ENCODE measurements around the gene SOS1.
"Not testable (repeated sequence)": the region's sequence is repeated elsewhere in the genome, so short reads cannot be mapped to it uniquely, and the experiment has no call there.

The SOS1 gene

DNA sequence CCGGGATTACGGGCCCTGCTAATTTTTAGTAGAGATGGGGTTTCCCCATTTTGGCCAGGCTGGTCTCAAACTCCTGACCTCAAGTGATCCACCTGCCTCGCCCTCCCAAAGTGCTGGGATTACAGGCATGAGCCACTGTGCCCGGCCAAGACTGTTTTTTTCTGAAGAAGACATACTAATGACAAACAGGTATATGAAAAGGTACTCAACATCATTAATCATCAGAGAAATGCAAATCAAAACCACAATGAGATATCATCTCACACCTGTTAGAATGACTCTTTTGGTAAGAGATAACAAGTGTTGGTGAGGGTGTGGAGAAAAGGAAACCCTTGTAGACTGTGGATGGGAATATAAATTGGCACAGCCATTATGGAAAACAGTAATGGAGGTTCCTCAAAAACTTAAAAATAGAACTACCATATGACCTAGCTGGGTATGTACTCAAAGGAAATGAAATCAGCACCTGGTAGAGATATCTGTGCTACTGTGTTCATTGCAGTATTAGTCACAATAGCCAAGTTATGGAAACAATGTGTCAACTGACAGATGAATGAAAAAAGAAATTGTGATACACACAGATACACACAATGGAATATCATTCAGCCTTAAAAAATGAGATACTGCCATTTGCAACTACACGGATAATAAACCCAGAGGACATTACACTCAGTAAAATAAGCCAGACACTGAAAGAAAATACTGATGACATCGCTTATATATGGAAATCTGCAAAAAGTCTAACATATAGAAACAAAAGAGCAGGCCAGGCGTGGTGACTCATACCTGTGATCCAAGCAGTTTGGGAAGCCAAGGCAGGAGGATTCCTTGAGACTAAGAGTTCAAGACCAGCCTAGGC is 20.8 kb downstream of the SOS1 start:
- DNase-seq (ENCODE audit: low read depth): no peak

DNA sequence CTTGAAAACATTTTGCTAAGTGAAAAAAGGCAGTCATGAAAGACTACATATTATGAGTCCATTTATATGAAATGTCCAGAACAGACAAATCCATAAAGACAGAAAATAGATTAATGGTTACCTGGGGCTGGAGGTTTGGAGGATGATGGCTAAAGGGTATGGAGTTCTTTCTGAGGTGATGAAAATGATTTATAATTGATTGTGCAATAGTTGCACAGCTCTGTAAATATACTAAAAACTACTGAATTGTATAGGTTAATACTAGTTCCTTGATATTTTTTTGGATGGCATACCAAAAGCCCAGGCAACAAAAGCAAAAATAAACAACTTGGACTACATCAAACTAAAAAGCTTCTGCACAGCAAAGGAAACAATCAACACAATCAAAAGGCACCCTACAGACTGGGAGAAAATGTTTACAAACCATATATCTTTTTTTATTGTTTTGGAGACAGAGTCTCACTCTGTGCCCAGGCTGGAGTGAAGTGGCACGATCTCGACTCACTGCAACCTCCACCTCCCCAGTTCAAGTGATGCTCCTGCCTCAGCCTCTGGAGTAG is 21.5 kb downstream of the SOS1 start:
- no peak for DNase-seq (ENCODE audit: low read depth)

DNA sequence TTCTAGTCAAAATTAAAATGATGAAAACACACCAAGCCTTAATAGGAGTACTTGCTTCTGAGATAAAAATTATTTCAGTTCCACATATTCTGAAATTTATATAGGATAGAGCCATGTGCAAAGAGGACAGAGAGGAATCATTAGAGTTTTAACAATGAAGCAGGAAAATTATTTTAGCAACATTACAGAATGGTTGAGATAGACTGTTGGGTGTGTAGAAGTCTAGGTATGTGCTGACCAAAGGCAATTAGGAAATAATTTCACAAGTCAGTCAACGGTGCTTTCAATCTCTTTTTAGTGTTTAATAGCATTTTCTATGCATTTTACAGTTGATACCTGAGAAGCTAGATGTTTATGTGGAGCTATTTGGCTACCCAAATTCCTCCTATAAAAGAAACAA is 25.2 kb downstream of the SOS1 start:
- no peak for DNase-seq (ENCODE audit: low read depth)

DNA sequence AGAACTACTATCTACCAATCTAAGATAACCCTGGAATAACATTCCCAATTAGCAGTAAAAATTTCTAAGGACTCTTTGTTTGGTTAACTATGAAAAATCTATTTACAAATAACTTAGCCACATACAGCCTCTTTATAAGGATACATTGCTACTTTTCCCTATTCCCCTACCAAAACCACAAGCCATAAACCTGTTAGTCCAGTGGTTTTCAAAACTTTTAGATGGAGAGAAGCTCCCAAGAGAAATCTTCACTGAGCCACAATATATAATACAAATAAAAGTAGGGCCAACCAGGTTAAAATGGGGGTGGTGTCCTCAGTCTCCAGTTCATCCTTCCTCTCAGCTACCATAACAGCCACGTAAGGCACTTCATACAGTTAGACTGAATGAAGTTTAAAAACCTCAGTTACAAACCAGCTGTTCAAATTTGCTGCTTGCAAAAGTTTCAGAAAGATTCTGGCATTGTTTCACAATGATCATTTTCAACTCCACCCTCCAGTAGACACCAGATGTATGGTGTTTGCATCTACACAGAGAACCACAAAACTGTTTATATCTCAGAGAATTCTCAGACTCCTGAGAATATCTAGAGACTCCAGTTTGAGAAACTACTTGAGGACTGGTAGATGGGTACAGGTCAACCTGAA is 26.0 kb downstream of the SOS1 start:
- DNase-seq (ENCODE audit: low read depth): no peak

DNA sequence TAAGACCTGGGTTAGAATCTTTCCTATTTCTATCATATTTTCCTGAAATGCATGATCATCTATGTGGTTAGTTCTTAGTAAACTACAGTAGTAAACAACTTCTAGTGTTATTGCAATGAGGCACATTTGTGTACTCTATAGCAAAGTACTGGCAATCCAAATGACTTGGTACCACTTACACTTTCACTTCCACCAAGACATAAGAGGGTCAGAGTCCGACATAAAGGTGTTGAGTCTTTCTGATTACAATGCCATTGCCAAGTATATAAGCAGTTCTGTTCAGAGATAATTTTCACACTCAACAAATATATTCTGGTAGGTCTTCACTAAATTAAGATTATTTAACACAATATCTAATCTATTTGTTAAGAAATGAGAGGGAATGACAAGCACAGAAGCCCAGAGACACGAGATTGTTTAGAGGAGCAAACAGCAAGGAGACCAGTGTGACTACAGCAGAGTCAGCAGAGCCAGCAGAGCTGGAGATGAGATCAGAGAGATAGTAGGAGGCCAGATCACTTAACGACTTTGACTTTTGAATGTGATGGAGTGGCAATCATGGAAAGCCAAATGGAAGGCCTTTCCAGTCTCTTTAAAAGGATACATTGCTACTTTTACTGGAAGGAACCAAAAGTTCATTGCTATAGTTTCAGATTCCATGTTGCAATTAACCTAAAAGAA is 27.5 kb downstream of the SOS1 start:
- DNase-seq (ENCODE audit: low read depth): no peak

DNA sequence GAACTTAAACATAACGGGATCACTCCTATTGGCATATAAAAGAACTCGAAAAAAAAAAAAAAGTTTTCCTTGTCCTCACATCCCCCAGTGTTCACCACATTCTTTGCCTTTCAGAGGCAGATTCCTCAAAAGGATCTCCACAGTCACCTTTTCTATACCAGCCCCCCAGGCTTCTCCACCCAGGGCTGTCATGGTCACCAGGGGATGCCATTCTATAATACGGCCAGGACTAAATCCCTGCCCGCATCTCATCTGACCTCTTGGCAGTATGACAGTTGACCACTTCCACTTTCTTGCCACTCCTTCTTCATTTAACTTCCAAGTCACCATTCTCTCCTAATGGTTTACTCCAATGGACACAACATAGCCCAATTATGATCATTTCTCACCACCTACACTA is 29.3 kb downstream of the SOS1 start:
- DNase-seq (ENCODE audit: low read depth): no peak

DNA sequence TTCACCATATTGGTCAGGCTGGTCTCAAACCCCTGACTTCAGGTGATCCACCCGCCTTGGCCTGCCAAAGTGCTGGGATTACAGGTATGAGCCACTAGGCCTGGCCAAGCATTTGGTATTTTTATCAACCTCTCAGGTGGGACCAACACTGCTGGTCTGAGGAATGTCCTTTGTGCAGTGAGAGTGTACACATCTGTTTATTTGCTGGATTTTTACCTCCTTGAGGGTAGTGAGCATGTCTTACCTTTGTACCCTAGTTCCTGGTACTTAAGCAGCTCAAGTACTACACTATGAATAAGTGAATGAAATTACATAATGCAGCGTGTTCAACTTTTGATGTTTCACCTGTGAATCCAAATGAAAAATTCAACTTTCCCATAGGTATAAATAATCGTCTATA is 29.8 kb downstream of the SOS1 start:
- no peak for DNase-seq (ENCODE audit: low read depth)

DNA sequence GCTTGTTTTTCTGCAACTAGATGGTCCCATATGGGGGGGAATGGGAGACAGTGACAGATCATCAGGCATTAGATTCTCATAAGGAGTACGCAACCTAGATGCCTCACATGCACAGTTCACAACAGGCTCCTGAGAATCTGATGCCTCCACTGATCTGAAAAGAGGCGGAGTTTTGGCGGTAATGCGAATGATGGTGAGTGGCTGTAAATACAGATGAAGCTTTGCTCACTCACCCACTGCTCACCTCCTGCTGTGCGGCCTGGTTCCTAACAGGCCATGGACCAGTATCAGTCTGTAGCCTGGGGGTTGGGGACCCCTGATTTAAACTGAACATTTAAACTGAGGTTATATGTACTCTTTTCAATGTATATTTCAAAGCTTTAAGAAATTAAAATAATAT is 40.7 kb downstream of the SOS1 start:
- DNase-seq (ENCODE audit: low read depth): no peak

DNA sequence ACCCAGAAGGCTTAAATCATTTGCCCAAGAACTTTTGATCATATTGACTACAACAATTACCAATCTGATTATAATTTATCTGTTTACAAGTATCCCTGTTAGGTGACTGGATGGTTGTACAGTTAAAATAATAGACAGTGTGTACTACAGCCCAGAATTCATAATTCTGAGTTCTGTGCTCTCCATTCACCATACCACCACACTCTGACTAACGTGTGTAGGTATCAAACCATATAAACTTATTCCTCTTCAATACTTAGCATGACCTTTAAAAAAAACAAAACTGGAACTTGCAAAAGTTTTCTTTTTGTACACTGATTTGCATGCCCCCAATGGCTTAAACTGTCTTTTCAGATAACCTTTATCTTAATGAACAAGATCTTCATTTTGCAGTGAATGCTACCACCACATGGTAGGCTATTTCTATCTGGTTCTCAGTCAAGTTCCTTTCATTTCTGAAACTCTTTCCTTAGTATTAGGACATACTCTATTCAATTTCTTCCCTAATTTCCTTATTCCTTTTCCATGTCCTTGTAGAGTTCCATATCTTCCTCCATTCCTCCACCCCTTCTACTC is 50.9 kb downstream of the SOS1 start:
- DNase-seq (ENCODE audit: low read depth): no peak

DNA sequence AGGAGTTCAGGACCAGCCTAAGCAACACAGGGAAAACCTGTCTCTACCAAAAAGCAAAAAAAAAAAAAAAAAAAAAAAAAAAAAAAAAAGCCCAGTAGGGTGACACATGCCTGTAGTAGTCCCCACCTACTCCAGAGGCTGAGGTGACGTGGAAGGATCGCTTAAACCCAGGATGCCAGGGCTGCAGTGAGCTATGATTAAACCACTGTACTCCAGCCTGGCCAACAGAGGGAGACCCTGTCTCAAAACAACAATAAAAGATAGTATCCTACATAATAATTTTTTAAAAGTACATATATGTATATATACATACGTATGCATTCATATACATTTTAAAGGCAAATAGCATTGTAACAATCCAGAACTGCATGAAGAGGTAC is 51.7 kb downstream of the SOS1 start:
- no peak for DNase-seq (ENCODE audit: low read depth)

DNA sequence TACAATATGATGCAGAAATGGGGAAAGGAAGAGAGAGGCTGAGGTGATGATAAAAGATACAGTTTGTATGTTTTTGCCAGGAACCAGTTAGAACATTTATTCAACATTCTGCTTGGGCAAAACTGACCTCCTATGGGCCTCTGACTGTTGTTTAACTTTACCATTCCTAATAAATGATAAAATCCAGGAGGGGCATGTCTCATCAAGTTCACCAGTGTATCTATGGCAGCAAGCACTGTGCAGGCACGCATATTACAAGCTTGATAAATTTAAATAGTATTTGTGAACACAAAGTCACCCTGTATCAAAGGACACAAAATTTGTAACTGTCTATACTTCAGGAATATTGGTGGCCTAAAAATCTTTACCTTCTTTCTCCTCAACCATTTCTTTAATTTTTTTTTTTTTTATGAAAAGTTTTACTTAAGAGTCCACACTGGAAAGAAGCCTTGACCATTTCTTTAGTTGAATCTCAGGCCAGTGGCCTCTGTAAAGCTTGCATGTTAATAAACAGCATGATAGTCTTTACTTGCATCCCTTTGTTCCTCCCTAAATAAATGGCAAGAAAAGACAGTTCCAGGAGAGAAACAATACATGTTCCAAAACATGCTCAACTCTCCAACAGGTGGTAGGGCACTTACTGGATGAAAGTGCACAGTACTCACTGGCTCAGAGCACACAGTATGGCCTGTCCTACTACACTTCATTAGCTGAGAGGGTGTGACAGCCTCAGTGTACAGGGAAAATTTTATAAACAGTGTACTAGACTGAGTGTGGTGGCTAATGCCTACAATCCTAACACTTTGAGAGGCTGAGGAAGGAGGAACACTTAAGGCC is 52.3 kb downstream of the SOS1 start:
- DNase-seq (ENCODE audit: low read depth): no peak

DNA sequence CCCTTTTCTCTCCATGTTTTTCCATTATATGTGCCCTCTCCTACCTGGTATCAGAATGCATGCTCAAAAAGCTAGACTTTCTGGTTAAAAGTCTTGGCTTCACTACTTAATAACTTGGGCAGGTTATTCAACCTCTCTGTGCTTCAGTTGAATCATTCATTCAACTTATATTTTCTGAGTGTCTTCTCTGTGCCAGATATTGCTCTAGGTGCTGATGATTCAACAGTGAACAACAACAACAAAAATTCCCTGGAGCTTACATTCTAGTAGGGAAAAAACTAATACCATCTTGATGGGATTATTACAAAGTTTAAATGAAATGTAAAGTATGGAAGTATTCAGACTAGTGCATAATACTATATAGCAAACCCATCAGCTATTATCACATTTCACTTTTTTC is 55.2 kb downstream of the SOS1 start:
- DNase-seq (ENCODE audit: low read depth): no peak

DNA sequence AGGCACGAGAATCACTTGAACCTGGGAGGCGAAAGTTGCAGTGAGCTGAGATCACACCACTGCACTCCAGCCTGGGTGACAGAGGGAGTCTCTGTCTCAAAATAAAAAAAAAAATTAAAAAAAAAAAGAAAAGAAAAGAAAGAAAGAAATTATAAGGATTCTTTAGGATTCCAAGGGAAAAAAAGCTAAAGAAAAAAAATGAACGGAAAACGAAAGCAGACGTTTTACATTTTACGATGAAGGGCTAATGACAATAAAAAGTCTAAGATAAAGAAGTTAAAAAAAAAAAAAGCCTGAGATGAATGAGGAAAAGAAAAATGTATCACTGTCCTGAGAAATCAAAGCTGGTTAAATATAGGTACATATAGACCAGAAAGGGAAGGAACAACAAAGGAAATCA is 58.5 kb downstream of the SOS1 start:
- no peak for DNase-seq (ENCODE audit: low read depth)

DNA sequence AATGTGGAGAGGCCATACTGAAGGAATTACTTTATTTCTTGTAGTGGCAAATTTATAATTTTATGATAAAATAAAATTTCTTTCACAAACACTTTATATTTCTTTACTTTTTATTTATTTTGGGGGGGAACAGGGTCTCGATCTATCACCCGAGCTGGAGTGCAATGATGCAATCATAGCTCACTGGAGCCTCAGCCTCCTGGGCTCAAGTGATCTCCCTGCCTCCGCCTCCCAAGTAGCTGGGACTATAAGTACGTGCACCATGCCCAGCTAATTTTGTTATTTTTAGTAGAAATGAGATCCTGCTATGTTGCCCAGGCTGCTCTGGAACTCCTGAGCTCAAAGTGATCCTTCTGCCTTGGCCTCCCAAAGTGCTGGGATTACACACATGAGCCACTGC is 59.6 kb downstream of the SOS1 start:
- no peak for DNase-seq (ENCODE audit: low read depth)

DNA sequence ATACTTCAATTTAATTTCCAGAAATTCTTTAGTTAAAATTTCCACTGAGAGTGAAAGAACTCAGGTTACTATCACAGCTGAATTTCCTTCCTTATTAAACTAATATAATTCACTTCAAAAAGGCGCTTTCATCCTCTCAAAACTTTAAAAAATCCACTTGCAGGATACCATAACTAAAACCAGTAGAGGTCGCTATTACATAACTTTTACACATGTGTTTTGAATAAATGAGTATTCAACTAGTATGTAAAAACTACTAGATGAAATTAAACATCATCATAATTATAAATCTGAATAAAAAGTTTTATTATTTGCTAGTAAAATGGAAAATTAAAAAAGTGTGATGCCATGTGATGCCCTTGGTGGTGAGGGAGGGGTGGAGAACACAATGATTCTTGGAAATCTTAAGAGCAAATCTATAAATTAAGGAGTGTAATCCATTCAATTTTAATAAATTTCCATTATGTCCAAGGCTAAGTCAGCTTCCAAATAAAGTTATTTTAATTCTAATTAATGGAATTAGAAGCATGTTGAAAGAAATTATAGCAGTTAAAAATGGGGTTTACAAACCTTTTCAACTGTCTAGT is 61.4 kb downstream of the SOS1 start:
- DNase-seq (ENCODE audit: low read depth): no peak

DNA sequence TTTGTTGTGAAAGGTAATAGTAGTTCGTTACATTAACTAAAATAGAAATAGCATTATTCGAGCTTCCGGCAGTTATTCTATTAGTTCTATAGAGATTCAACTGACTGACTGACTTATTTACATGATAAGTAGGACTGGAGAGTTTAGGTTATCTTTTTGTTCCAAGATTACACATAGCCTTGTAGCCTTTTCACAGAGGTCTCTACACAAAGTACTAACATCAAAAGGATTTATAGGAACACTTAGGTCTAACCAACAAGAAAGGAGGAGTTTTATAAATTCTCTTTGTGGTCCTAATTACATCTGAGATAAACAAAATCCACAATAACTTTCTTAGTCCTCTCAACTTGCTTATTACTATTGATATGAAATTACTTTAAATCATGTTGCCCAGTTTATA is 62.8 kb downstream of the SOS1 start:
- no peak for DNase-seq (ENCODE audit: low read depth)

DNA sequence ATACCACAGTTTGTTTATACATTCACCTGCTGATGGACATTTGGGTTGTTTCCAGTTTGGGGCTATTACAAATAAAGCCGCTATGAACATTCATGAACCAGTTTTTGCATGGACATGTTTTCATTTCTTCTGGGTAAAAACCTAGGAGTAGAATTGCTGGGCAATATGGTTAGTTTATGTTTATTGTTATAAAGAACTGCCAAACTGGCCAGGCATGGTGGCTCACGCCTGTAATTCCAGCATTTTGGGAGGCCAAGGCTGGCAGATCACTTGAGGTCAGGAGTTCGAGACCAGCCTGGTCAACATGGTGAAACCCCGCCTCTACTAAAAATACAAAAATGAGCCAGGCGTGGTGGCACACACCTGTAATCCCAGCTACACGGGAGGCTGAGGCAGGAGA is 68.2 kb downstream of the SOS1 start:
- not testable (repeated sequence) for DNase-seq (ENCODE audit: low read depth)

DNA sequence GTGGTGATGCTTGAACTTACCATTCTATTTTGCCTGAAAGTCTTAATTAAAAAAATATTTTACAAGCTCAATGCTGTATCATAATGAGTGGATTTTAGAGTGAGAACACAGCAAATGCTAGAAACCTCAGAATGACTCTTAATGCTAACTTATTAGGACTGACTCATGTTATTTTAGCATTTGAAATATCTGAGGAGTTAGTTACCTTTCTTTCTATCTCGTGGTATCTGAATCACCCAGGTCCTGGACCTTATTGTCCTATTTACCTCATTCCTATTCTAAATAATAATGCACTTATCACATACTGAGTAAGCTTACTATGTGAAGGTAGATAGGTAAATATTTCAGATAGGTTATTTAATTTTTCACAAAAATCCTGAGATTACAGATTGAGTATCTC is 70.7 kb downstream of the SOS1 start:
- DNase-seq (ENCODE audit: low read depth): no peak

DNA sequence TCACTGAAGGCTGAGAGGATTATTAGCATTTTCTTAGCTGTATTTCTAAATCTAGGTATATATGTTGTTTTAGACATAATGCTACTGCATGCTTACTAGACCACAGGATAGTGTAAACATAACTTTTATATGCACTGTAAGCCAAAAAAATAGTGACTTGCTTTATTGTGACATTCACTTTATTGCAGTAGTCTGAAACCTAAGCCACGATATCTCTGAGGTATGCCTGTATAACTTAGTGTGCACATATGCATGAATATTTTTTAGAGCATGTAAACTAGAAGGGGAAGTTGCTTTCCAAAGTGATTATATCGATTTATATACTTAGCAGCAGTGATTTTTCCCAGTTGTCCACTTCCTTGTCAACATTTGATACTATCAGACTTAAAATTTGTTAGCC is 81.8 kb downstream of the SOS1 start:
- no peak for DNase-seq (ENCODE audit: low read depth)

DNA sequence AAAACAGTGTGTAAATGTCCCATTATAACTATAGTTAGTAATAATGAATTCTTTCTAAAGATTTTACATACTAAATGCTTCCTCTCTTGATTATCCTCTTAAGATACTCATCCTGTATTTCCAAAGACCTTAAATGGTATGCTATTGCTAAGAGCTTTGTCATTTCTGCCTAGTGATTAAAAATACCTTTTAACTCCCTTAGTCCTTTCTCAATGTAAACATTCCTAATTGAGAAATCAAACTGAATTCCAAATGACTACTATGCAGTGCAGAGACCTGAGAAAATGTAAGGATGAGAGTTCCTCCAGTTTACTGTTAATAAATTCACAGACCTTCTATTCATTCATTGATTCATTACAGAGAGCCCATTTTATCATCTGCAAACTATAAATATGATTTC is 86.9 kb downstream of the SOS1 start:
- DNase-seq (ENCODE audit: low read depth): no peak

DNA sequence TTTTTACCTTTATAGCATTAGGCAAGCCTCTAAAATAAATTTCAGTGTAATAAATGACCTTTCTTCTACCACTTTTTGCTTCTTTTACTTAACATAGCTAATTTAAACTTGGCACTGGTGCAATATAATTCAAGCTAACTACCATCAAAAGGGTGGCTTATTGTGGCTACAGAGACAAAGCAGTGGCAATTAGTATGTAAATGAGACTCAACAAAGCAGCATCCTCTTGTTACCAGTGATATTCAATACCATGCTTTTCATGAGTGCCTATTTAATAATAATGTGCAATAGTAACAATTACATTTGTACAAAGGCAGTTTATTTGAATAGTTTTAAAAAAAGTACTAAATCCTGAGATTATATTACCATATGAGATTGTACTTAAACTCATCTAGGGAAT is 93.4 kb downstream of the SOS1 start:
- no peak for DNase-seq (ENCODE audit: low read depth)

Data from stimulated activated CD8-positive, alpha-beta memory T cell treated with anti-CD3 and anti-CD28 coated beads, Interleukin-12 subunit alpha, Interleukin-12 subunit beta, amount 100 ng/mL, for 4 hours (primary cell).